ENCODE results near the gene USH1G.
A peak's percentile ranks its signal among the peaks of the same experiment; 100 is the strongest.

The USH1G gene

DNA sequence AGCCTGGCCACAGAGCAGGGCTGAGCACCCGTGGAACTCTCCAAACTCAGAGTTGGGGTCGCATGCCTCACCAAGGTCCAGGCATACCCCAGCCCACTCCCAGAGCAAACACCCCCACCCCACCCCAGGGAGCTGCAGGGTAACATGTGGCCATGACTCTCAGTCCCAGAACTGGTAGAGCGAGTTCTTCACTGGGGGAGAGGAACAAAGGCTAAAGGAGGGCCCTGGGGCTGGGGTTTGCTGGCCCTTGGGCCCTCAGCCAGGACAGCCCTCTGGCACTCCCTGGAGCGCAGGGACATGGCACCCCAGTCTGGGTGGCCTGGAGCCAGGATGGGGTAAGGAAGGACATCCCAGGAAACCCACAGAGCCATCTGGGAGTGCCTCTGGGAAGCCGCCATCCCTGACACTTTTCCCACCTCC lies 45.3 kb upstream of the USH1G start:
- Histone ChIP-seq H3K9ac (ENCODE audit: insufficient read length, low read depth) (no peak overlapping the region), H3K9me3 (ENCODE audit: insufficient read depth, low read length) (no peaks in the 10 kb centered on the region), H3K36me3 (ENCODE audit: insufficient read depth, insufficient read length, low read length) (no peaks in the 10 kb centered on the region), H3K27me3 (ENCODE audit: insufficient read depth, insufficient read length) (peaks cover 33% of the 10 kb centered on the region), H3K4me1 (ENCODE audit: insufficient read depth, insufficient read length) (peaks cover 7% of the 10 kb centered on the region), H3K4me3 (ENCODE audit: insufficient read length, low read depth) (no peak overlapping the region)
- no peak for TF ChIP-seq YY1 (IDR thresholded peaks at IDR 0.05; ENCODE audit: insufficient read depth, insufficient read length)
- DNase-seq (ENCODE audit: low read depth, low spot score) = no peak

DNA sequence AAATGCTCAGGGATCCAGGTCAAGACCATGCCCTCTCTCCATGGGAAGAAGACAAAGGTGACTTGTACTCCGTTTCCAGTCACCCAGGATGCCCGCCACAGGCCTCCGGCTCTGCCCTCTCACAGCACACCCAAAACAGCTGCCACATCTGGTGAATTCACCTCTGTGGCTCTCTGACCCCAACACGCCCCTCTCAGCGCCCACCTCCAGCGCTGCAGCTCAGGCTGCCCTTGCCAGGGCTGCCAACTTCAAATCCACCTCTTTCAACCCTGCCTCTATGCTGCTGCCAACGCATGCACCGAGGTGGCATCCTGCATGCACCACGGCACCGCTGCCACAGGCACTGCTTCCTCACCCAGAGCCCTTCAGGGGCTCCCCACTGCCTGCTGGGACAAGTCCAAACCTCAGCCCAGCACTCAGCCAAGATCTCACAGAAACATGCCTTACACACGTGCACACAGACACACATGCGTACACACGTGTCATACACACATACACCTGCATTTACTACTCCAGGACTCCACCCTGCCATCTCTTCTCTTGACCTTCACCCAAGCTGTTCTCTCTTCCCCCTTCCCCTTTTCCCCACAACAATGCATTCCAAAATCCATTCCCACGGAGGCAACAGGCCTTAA lies 42.0 kb upstream of the USH1G start:
- Histone ChIP-seq H3K4me1 (ENCODE audit: insufficient read depth, insufficient read length) (peaks cover 6% of the 10 kb centered on the region), H3K27me3 (ENCODE audit: insufficient read depth, insufficient read length) (peaks cover 7% of the 10 kb centered on the region), H3K36me3 (ENCODE audit: insufficient read depth, insufficient read length, low read length) (no peaks in the 10 kb centered on the region), H3K9ac (ENCODE audit: insufficient read length, low read depth) (no peak overlapping the region), H3K4me3 (ENCODE audit: insufficient read length, low read depth) (no peak overlapping the region), H3K9me3 (ENCODE audit: insufficient read depth, low read length) (no peaks in the 10 kb centered on the region)
- TF ChIP-seq YY1 (IDR thresholded peaks at IDR 0.05; ENCODE audit: insufficient read depth, insufficient read length) = no peak
- no peak for TF ChIP-seq SUZ12 (IDR thresholded peaks at IDR 0.05; ENCODE audit: extremely low read depth, insufficient read depth, insufficient read length)
- TF ChIP-seq ZNF274 (IDR thresholded peaks at IDR 0.05; ENCODE audit: low read depth, low read length) = no peak
- no peak for DNase-seq (ENCODE audit: low read depth, low spot score)

DNA sequence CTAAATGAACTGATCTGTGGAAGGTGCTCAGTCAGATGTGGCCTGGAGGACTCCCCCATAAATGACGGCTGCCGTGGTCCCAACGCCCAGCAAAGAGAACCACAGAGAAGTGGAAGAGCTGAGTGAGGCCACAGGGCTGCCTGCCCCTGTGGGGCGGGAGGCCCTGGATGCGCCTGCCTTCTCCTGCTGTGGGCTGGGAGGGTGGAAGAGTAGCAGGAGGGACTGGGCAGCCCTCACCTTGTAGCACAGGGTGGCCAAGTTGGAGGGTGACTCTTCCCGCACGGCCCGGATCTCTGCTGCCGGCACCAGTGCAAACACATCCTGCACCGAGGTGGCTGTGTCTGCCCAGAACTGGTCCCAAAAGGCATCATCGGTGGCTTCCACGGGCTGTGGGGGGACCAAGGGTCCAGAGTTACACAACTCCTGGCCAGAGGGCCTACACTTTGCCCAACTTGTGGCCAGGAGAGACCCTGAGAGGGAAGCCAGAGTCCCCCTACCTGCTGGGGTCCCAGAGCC lies 41.2 kb upstream of the USH1G start:
- H3K27me3 ChIP-seq (ENCODE audit: insufficient read depth, insufficient read length) = peaks cover 13% of the 10 kb centered on the region

DNA sequence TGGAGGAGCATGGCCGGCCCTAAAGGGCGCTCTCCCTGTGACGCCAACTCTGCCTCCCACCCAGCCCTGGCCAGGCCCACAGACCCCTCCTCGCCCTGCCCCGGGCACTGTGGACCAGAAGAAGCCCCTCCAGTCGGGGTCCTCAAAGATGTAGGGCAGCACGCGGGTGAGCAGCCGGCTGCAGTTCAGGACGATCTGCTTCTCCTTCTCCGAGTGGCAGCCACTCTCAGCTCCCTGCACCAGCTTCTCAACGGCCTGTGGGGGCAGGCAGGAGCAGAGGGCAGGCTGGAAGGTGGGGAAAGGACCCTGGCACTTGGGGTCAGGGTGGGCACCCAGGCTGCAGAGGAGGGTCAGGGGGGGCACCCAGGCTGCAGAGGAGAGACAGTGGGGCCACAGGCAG lies 40.6 kb upstream of the USH1G start:
- Histone ChIP-seq H3K4me3 (ENCODE audit: insufficient read length, low read depth) (no peak overlapping the region), H3K36me3 (ENCODE audit: insufficient read depth, insufficient read length, low read length) (no peaks in the 10 kb centered on the region), H3K9ac (ENCODE audit: insufficient read length, low read depth) (peak overlapping the region; percentile 44), H3K4me1 (ENCODE audit: insufficient read depth, insufficient read length) (peaks cover 6% of the 10 kb centered on the region), H3K27me3 (ENCODE audit: insufficient read depth, insufficient read length) (peaks cover 19% of the 10 kb centered on the region), H3K9me3 (ENCODE audit: insufficient read depth, low read length) (no peaks in the 10 kb centered on the region)
- no peak for TF ChIP-seq ZNF274 (IDR thresholded peaks at IDR 0.05; ENCODE audit: low read depth, low read length)
- TF ChIP-seq YY1 (IDR thresholded peaks at IDR 0.05; ENCODE audit: insufficient read depth, insufficient read length) = no peak
- TF ChIP-seq SUZ12 (IDR thresholded peaks at IDR 0.05; ENCODE audit: extremely low read depth, insufficient read depth, insufficient read length) = no peak
- no peak for DNase-seq (ENCODE audit: low read depth, low spot score)

More for the DNA sequence above, 41.2 kb upstream of the USH1G start:
- DNase-seq (ENCODE audit: low read depth, low spot score) = no peak
- no peak overlapping the region for H3K9ac ChIP-seq (ENCODE audit: insufficient read length, low read depth)
- H3K9me3 ChIP-seq (ENCODE audit: insufficient read depth, low read length) = no peaks in the 10 kb centered on the region
- H3K4me3 ChIP-seq (ENCODE audit: insufficient read length, low read depth) = no peak overlapping the region
- H3K36me3 ChIP-seq (ENCODE audit: insufficient read depth, insufficient read length, low read length) = no peaks in the 10 kb centered on the region
- TF ChIP-seq YY1 (IDR thresholded peaks at IDR 0.05; ENCODE audit: insufficient read depth, insufficient read length) (no peak), SUZ12 (IDR thresholded peaks at IDR 0.05; ENCODE audit: extremely low read depth, insufficient read depth, insufficient read length) (no peak), ZNF274 (IDR thresholded peaks at IDR 0.05; ENCODE audit: low read depth, low read length) (no peak)
- peaks cover 6% of the 10 kb centered on the region for H3K4me1 ChIP-seq (ENCODE audit: insufficient read depth, insufficient read length)

DNA sequence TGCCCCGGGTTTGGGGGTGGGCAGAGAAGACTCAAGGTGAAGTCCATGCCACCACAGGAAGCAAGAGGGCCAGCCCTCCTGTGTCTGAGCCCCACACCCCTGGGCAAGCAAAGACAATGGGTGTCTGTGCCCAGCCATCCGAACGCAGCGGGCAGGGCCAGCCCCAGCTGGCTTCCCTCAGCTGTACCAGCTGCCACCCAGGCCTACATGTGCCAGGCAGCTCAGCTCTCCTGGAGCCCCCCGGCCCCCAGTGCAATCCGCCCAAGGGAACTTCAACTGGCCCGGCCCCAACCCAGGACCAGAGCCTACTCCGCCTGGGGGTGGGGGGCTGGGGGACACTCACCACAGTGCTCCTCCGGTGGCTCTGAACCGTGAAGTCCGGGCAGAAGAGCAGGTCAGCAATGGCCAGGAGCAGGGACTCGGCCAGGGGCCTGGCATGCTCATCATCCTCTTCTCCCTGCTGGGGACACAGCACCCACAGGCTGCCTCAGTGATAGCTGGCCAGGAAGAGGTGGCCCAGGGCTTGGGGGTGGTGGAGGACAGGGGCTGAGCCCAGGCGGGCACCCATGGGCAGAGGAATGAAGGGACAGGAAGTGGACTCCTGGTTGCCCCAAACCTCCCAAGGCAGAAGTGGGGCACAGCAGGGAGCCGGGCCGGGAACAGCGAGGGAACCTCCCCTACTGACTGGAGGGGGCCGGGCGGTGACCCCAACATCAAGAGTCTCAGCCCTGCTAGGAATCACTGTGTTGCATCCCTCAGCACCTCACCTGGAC lies 39.8 kb upstream of the USH1G start:
- H3K9me3 ChIP-seq (ENCODE audit: insufficient read depth, low read length) = no peaks in the 10 kb centered on the region
- no peaks in the 10 kb centered on the region for H3K36me3 ChIP-seq (ENCODE audit: insufficient read depth, insufficient read length, low read length)
- peaks cover 6% of the 10 kb centered on the region for H3K4me1 ChIP-seq (ENCODE audit: insufficient read depth, insufficient read length)
- DNase-seq (ENCODE audit: low read depth, low spot score) = no peak
- H3K9ac ChIP-seq (ENCODE audit: insufficient read length, low read depth) = no peak overlapping the region
- TF ChIP-seq SUZ12 (IDR thresholded peaks at IDR 0.05; ENCODE audit: extremely low read depth, insufficient read depth, insufficient read length) (no peak), YY1 (IDR thresholded peaks at IDR 0.05; ENCODE audit: insufficient read depth, insufficient read length) (no peak), ZNF274 (IDR thresholded peaks at IDR 0.05; ENCODE audit: low read depth, low read length) (no peak)
- no peak overlapping the region for H3K4me3 ChIP-seq (ENCODE audit: insufficient read length, low read depth)
- H3K27me3 ChIP-seq (ENCODE audit: insufficient read depth, insufficient read length) = peaks cover 26% of the 10 kb centered on the region

DNA sequence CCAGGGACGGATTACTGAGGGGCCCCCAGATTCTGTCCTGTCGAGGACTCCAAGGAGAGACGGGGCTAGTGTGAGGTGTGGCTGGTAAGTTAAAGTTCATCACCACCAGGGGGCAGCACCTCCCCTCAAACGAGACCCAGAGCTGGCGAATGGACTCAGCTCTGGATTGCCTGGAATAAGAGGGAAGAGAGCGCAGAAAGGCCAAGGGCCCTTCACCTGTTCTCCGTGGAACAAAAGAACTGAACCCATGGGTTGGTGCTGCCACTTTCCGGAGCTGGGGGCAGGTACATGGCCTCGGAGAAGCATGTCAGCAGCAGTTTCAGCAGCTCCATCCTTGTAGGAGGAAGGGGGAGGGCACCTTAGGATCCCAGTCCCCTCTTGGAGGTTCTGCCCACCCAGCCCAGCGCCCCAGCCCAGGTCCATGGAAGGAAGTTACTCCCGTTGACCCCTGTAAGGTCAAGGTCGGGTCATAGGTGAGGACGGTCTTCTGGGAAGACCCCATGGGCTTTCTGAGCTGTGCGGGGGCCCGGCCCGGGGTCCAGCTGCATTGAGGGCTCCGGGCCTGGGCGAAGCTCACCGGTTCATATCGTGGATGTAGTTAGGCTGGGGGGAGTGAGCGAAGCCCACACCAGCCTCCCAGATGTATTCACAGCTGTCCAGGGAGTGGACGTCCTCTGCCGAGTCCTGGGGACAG lies 38.7 kb upstream of the USH1G start:
- peak; percentile 77 for DNase-seq (ENCODE audit: low read depth, low spot score)
- Histone ChIP-seq H3K4me3 (ENCODE audit: insufficient read length, low read depth) (no peak overlapping the region), H3K36me3 (ENCODE audit: insufficient read depth, insufficient read length, low read length) (no peaks in the 10 kb centered on the region), H3K27me3 (ENCODE audit: insufficient read depth, insufficient read length) (peaks cover 26% of the 10 kb centered on the region), H3K9me3 (ENCODE audit: insufficient read depth, low read length) (no peaks in the 10 kb centered on the region), H3K4me1 (ENCODE audit: insufficient read depth, insufficient read length) (peaks cover 6% of the 10 kb centered on the region), H3K9ac (ENCODE audit: insufficient read length, low read depth) (peak overlapping the region; percentile 2)
- TF ChIP-seq YY1 (IDR thresholded peaks at IDR 0.05; ENCODE audit: insufficient read depth, insufficient read length) = no peak
- no peak for TF ChIP-seq ZNF274 (IDR thresholded peaks at IDR 0.05; ENCODE audit: low read depth, low read length)
- no peak for TF ChIP-seq SUZ12 (IDR thresholded peaks at IDR 0.05; ENCODE audit: extremely low read depth, insufficient read depth, insufficient read length)
